Activated T-cell treated with anti-CD3 and anti-CD28 coated beads, Interleukin-2, amount 50 U/mL, for 72 hours (primary cell): ENCODE results near the gene CLK4. TPM values are rescaled to one million over a fixed set of nuclear protein-coding genes. Genes with fewer than 3 reads are reported as not detected.

Source experiments
- total RNA-seq, 2 donors: library from RNA; stranded (reverse); gene quantifications; one replicate each; pipeline ENCODE4 v1.2.3, GENCODE V29; 2022

Gene CLK4
- total RNA-seq, 2 donors from 2014 or later = 34.0 to 35.2 TPM

Other genes with a start within 250 kb of the CLK4 start
- gene COL23A1, start 36.7 kb downstream of the CLK4 start, total RNA-seq = under 1 TPM; 0.44 to 0.86 TPM
- 10 to 100 TPM; 12.2 to 16.0 TPM for gene ZNF354A, start 103.6 kb upstream of the CLK4 start, total RNA-seq
- 10 to 100 TPM; 12.9 to 13.0 TPM for gene ZNF354B, start 232.9 kb upstream of the CLK4 start, total RNA-seq